Stimulated activated CD8-positive, alpha-beta memory T cell treated with anti-CD3 and anti-CD28 coated beads, Interleukin-4, amount 100 ng/mL, for 1 hour (primary cell): ENCODE data around the gene NANP.
"Not testable (repeated sequence)": the region's sequence is repeated elsewhere in the genome, so short reads cannot be mapped to it uniquely, and the experiment has no call there.

Experiments used
- DNase-seq, 2 donors: peaks; one replicate each; pipeline ENCODE4 v3.0.0-alpha.2; 2020; ENCODE audit warnings: low read depth in 2 of 2, low spot score in 1 of 2

The NANP gene

GRCh38 chr20:25623736-25624499 is at the start of gene NANP:
TSS of gene NANP (minus strand) at chr20:25624014. CDS start at chr20:25623948, 66 bp downstream.
- DNase-seq: peak; percentile 57 to 63

DNA sequence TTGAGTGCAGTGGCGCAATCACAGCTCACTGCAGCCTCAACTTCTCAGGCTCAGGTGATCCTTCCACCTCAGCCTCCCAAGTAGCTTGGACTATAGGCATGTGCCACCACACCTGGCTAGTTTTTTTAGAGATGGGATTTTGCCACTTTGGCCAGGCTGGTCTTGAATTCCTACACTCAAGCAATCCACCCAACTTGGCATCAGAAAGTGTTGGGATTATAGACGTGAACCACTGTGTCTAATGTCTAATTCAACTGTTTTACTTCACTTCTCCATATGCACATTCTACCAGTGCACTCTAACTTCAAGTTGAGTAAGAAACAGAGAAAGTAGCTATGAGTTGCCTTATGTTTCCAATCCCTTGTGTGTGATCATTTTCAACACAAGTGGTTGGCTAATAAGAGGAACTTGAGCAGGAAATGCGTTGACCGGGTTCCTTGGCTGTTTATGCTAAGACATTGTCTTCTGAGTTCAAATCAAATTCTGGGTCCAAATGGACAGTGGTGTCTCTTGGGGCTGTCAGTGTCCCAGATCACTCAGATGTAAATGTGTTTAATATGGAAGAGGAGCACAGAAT is 48.9 kb upstream of the NANP start:
- DNase-seq: no peak

DNA sequence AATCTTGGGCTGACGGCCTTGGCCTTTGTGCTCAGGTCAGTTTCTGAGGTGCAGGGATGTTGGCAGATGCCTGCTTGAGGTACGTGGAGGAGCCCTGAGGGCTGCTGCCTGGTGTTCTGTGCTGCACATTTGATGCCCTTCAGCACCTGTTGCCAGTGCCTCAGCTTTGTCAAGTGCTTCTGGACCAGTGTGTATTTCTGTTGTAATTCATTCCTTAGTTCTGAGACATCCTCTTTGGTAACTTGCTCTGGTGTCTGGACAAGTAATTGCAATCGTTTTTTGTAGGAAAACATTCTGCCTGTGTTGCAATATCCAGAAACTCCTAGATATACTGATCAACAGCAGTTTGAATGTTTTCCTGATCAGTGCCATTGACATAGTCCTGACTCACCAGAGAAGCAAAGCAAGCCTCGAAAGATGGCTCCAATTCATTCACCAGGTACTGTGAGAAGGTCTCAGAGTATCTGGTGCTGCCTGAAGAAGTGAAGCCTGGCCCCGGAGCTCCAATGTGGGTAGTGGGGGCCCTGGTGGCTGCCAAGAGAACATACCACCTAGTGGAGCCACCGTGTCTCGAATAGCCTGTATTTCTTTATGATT is 46.1 kb upstream of the NANP start:
- no peak for DNase-seq

GRCh38 chr20:25668446-25668845 is 44.6 kb upstream of the NANP start:
- DNase-seq: no peak

DNA sequence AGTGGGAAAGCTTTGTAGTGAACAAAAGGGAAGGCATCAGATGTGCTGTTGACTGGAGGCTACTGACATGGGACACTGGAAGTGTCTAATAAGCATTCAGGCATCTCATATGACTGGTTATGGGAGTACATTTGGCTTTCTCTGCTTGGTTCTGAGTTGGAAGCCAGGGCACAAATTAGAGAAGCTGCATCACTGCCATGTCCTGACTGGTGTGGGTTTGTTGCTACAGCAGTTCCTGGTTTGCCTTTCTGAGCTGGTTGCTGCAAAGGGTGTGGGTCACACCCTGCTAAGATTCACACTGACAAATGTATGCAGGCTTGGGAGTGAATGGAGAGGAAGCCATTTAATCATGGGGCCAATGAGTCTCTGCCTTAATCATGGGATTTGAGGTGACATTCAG is 36.2 kb upstream of the NANP start:
- no peak for DNase-seq

DNA sequence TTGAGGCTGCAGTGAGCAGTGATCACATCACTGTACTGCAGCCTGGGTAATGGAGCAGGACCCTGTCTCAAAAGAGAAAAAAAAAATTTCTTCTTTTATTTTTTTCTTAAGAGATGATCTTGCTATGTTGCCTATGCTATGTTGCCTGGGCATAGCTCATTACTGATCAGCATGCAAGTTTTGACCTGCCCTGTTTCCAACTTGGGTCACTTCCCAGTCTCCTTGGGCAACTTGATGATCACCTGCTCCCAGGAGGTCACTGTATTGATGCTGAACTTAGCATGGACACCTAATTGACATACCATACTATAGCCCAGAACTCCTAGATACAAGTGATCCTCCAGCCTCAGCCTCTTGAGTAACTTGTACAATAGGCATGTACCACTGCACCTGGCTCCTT is 30.7 kb upstream of the NANP start:
- no peak for DNase-seq

DNA sequence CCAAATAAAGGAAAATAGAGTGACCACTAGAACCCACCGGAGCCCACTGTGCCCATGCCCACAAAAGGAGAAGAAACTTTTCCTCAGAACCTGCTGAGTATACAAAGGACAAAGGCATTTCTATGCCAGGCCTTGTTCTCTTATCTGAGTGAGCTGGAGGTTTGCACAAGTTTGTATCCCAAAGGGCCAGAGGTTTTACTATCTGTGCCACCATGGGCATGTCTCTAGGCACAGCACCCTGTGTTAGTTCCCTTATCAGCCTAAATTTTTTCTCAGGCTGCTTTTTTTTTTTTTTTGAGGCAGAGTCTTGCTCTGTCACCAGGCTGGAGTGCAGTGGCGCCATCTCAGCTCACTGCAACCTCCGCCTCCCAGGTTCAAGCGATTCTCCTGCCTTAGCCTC is 29.1 kb upstream of the NANP start:
- DNase-seq: not testable (repeated sequence)

GRCh38 chr20:25644814-25645213 is 21.0 kb upstream of the NANP start:
- DNase-seq: no peak

DNA sequence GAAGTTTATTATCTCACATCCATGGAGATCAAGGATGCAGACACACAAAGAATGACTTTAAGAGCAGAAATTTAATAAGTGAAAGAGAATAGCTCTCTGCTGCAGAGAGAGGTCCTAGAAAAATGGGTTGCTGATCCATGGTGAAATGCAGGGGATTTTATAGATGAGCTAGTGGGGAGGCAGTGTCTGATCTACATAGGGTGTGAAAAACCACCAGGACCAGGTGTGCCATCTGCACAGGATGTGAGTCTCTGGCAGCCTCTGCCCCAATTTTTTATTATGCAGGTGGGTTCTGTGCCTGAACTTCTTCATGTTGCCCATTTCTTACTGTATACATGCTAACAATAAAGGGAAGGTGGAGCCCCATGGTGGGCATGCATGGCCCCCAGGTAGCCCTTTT is 19.9 kb upstream of the NANP start:
- no peak for DNase-seq

- DNase-seq: no peak
Observed at GRCh38 chr20:25637247-25637646, 13.4 kb upstream of the NANP start.

GRCh38 chr20:25632940-25633790 is 9.4 kb upstream of the NANP start:
- no peak for DNase-seq

GRCh38 chr20:25630615-25631014 is 6.8 kb upstream of the NANP start:
- DNase-seq: not testable (repeated sequence)

DNA sequence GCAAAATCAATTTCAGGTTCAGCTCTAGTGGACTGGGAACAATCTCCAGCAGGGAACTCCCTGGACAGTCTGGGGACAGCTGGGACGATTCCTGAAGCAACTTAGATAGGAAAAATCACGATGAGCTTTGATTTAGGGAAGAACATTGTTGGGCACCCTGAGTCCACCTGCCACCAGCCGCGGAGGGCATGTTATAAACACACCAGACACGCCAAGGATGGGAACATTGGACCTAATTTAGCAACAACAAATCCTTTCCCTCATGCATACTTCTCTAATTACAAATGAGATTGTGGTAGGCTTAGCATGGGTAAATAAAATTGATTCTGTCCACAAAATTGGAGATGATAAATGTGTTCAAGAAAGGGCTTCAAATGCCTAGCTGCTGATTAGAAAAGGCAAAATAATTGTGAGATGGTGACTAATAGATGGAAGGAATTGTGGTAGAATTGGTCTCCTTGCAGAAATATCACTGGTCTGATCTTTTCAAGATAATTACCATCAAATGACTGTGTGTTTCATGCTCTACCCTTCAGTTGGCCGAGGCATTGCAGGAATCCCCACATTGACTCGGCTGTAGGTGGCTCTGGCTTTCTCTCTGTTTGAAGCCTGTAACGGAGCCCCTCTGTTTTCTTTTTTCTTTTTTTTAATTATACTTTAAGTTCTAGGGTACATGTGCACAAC is 6.1 kb upstream of the NANP start:
- no peak for DNase-seq

- no peak for DNase-seq
Observed at GRCh38 chr20:25626779-25627178, 3.0 kb upstream of the NANP start.

DNA sequence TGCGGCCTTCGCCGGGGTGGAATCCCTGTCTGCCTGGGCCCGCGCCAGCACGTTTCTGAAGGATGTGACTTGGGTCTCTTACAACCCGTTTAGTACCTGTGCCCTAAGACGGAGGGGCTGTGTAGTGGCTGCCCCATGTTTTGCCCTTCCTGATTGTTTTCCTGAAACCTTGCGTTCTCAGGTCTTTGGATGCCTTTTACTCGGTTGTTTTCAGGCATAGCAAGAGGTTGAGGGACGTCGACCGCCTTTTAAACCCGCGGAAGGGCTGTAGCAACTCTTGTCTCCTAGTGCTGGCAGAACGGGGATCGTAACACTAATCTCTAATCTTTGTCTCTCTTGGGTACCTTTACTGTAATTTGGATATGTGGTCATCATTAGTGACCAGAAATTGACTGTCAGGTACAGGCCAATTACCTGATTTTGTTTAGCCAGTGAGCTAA is 706 bp upstream of the NANP start:
- DNase-seq: no peak

DNA sequence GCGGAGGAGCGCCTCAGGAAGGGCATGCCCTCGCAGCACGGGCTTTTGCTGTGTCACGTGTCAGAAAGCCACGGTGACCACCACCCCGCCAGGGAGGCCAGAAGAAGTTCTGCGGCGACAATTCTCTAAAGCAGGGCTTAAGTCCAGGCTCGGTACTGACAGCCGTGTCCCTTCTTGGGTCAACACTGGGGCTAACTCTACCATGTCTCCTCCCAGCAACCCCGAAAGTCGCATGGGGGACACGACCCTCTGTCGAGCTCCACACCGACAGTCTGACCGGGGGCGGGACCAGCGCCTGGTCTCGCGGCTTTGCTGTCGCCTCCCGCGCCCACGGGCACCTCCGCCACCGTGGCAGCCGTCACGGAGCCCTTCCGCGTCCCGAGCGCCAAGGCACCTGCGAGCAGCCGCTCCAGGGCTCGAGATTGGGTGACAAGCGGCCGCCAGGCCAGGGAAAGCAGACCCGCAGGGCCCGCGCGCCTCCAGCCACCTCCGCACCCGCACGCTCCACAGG is 534 bp downstream of the NANP start:
- peak in 1 of 2 donors; percentile 5 for DNase-seq

- no peak for DNase-seq
Observed at GRCh38 chr20:25622450-25623224, 1.2 kb downstream of the NANP start.

- no peak for DNase-seq
Observed at GRCh38 chr20:25622049-25622448, 1.8 kb downstream of the NANP start.

DNA sequence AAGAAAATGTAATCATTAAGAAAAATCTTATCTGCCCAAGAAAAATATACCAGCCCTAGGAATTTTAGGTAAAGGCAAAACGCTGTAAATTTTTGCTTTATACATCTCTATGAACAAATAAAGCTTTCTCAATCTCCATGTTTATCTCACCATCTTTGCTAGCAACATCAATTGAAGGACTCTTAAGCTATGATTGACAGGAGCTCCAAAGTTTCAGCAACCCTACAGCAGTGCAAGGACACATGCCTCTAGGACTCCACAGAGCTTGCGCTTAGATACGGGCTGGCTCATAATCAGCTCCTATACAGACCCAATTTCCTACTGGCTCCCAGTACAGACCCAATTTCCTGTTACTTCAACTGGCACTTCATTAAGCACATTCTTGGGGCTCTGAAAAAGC is 4.3 kb downstream of the NANP start:
- no peak for DNase-seq

DNA sequence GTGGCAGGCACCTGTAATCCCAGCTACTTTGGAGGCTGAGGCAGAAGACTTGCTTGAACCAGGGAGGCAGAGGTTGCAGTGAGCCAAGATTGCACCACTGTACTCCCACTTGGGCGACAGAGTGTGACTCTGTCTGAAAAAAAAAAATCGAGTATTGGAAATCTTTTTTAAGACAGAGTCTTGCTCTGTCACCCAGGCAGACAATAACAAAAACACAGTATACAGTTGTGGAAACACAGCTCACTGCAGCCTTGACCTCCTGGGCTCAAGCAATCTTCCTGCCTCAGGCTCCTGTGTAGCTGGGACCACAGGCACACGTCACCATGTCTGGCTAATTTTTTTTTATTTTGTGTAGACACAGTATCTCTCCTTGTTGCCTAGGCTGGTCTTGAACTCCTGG is 15.0 kb downstream of the NANP start:
- DNase-seq: no peak
